Left lung (tissue), 10 donors: ENCODE data around the gene EFNB2. TPM values are rescaled to one million over a fixed set of nuclear protein-coding genes. Genes with fewer than 3 reads are reported as not detected.

Experiments
- ATAC-seq: fragments of 200-7000 bp; cut with Tn5 transposase; one replicate; pipeline ENCODE4 v1.9.1; 2020; ENCODE audit warnings: moderate library complexity
- DNase-seq, 4 donors: peaks; one replicate each; pipeline ENCODE4 v3.0.0-alpha.2; 2013 to 2020
- H3K27ac ChIP-seq, 2 donors: fragments of 200-600 bp; sonication (generic) in 1 of 2; one replicate each; pipeline versions ENCODE4 v1.5.0 to v1.8.0; 2020 to 2021
- H3K27me3 ChIP-seq, 2 donors: fragments of 200-600 bp; sonication (generic) in 1 of 2; one replicate each; pipeline versions ENCODE4 v1.5.0 to v1.8.0; 2020 to 2021
- H3K36me3 ChIP-seq, 2 donors: fragments of 200-600 bp; sonication (generic) in 1 of 2; one replicate each; pipeline versions ENCODE4 v1.5.0 to v1.8.0; 2020 to 2021
- H3K4me1 ChIP-seq, 2 donors: fragments of 200-600 bp; one replicate each; pipeline ENCODE4 v1.8.0; 2021
- H3K4me3 ChIP-seq, 2 donors: fragments of 200-600 bp; sonication (generic) in 1 of 2; one replicate each; pipeline versions ENCODE4 v1.5.0 to v1.8.0; 2020 to 2021; ENCODE audit warnings: mild to moderate bottlenecking in 1 of 2
- H3K9me3 ChIP-seq, 2 donors: fragments of 200-600 bp; sonication (generic) in 1 of 2; one replicate each; pipeline versions ENCODE4 v1.5.0 to v1.8.0; 2020 to 2021
- CTCF ChIP-seq, 2 donors: fragments of 200-600 bp; sonication (generic) in 1 of 2; IDR thresholded peaks; one replicate each; pipeline versions ENCODE4 v1.5.0 to v1.8.0; 2021; ENCODE audit warnings: antibody characterized with exemption in 2 of 2
- intact Hi-C, 2 donors: fragments of 100-400 bp; cut with DNase I; formaldehyde crosslinking; loops; one replicate each; pipeline versions ENCODE4 v1.11.2 to v1.14.2; 2022
- polyA plus RNA-seq, 6 donors: library from polyadenylated mRNA; unstranded; fragments of 120-200 nt; gene quantifications; one replicate each; pipeline ENCODE4 v1.2.1, GENCODE V29; 2013; ENCODE audit not compliant: insufficient read length in 6 of 6
- total RNA-seq, 2 donors: library from RNA; stranded (reverse); fragmentation: NEBNext Ultra II Directional; extraction: Animal tissue kit (Norgen Biotek cat#: 25700); gene quantifications; one replicate each; pipeline ENCODE4 v1.2.1, GENCODE V29; 2021
- donor health status: DM: no; HTN: yes; CAD: no.
- donor health status: DM: no; HTN: no; CAD: no.

The EFNB2 gene
- total and polyA plus RNA-seq, 8 donors, result 39.6 to 95.6 (median 85.5) TPM

- no peak overlapping the region for H3K27ac ChIP-seq
- no peak for TF ChIP-seq CTCF (IDR thresholded peaks at IDR 0.05)
- H3K9me3 ChIP-seq, result no peaks in the 10 kb centered on the region
- intact Hi-C loops, result no loop called here
- no peaks in the 10 kb centered on the region for H3K27me3 ChIP-seq
- no peak for ATAC-seq
- DNase-seq, result no peak
- H3K4me1 ChIP-seq, result peaks cover 18 to 48% of the 10 kb centered on the region in 2 donors
- H3K36me3 ChIP-seq, result no peaks in the 10 kb centered on the region
- no peak overlapping the region for H3K4me3 ChIP-seq
Observed at GRCh38 chr13:106522112-106522705, 13.3 kb downstream of the EFNB2 start.

GRCh38 chr13:106521095-106521799, 14.2 kb downstream of the EFNB2 start:
- DNase-seq (peak in 1 of 4 donors; percentile 62), ATAC-seq (peak; percentile 65)
- intact Hi-C loops, result no loop called here
- Histone ChIP-seq H3K36me3 (no peaks in the 10 kb centered on the region), H3K27ac (peak overlapping the region in 1 of 2 donors; percentile 23), H3K27me3 (no peaks in the 10 kb centered on the region), H3K4me1 (peaks cover 21 to 48% of the 10 kb centered on the region in 2 donors), H3K9me3 (no peaks in the 10 kb centered on the region), H3K4me3 (no peak overlapping the region)
- no peak for TF ChIP-seq CTCF (IDR thresholded peaks at IDR 0.05)

- peak overlapping the region in 1 of 2 donors; percentile 23 for H3K27ac ChIP-seq
- no peak overlapping the region for H3K4me3 ChIP-seq
- peak; percentile 60 for ATAC-seq
- intact Hi-C loops, result no loop called here
- peak in 1 of 2 donors; percentile 28 for TF ChIP-seq CTCF (IDR thresholded peaks at IDR 0.05)
- no peaks in the 10 kb centered on the region for H3K36me3 ChIP-seq
- no peaks in the 10 kb centered on the region for H3K27me3 ChIP-seq
- no peaks in the 10 kb centered on the region for H3K9me3 ChIP-seq
- peak in 1 of 4 donors; percentile 43 for DNase-seq
- peaks cover 21 to 41% of the 10 kb centered on the region in 2 donors for H3K4me1 ChIP-seq
Observed at GRCh38 chr13:106520251-106521054, 15.0 kb downstream of the EFNB2 start.

- no peak overlapping the region for H3K27ac ChIP-seq
- ATAC-seq, result no peak
- H3K4me1 ChIP-seq, result peaks cover 21 to 41% of the 10 kb centered on the region in 2 donors
- no peaks in the 10 kb centered on the region for H3K9me3 ChIP-seq
- no peaks in the 10 kb centered on the region for H3K27me3 ChIP-seq
- TF ChIP-seq CTCF (IDR thresholded peaks at IDR 0.05), result no peak
- intact Hi-C loops, result no loop called here
- no peak overlapping the region for H3K4me3 ChIP-seq
- no peaks in the 10 kb centered on the region for H3K36me3 ChIP-seq
- DNase-seq, result no peak
Observed at GRCh38 chr13:106518512-106518911, 16.9 kb downstream of the EFNB2 start.
